ENCODE data around the gene LRRFIP1. TPM values are rescaled to one million over a fixed set of nuclear protein-coding genes. Genes with fewer than 3 reads are reported as not detected.

Gene LRRFIP1
- total RNA-seq, 1 donor, result 49.0 TPM

GRCh38 chr2:237670641-237671040 is 43.3 kb downstream of the LRRFIP1 start:
- no peak for DNase-seq (ENCODE audit: low read depth)
- no peak for TF ChIP-seq CTCF (IDR thresholded peaks at IDR 0.05; ENCODE audit: insufficient read depth, low read length)
- H3K4me3 ChIP-seq (ENCODE audit: low read depth, low read length), result no peak overlapping the region

- no peak for TF ChIP-seq CTCF (IDR thresholded peaks at IDR 0.05; ENCODE audit: insufficient read depth, low read length)
- H3K4me3 ChIP-seq (ENCODE audit: low read depth, low read length), result no peak overlapping the region
- no peak for DNase-seq (ENCODE audit: low read depth)
Measured at GRCh38 chr2:237671466-237672138, 44.2 kb downstream of the LRRFIP1 start.

GRCh38 chr2:237672731-237673129 is 45.3 kb downstream of the LRRFIP1 start:
- H3K4me3 ChIP-seq (ENCODE audit: low read depth, low read length), result no peak overlapping the region
- no peak for TF ChIP-seq CTCF (IDR thresholded peaks at IDR 0.05; ENCODE audit: insufficient read depth, low read length)
- DNase-seq (ENCODE audit: low read depth), result no peak

GRCh38 chr2:237673130-237674001 is 46.0 kb downstream of the LRRFIP1 start:
- DNase-seq (ENCODE audit: low read depth), result no peak
- H3K4me3 ChIP-seq (ENCODE audit: low read depth, low read length), result no peak overlapping the region
- TF ChIP-seq CTCF (IDR thresholded peaks at IDR 0.05; ENCODE audit: insufficient read depth, low read length), result peak; percentile 29

- DNase-seq (ENCODE audit: low read depth), result peak; percentile 61
- H3K4me3 ChIP-seq (ENCODE audit: low read depth, low read length), result no peak overlapping the region
Measured at GRCh38 chr2:237674731-237675276, 47.4 kb downstream of the LRRFIP1 start.

GRCh38 chr2:237675316-237675715 is 47.9 kb downstream of the LRRFIP1 start:
- no peak overlapping the region for H3K4me3 ChIP-seq (ENCODE audit: low read depth, low read length)
- no peak for TF ChIP-seq CTCF (IDR thresholded peaks at IDR 0.05; ENCODE audit: insufficient read depth, low read length)
- DNase-seq (ENCODE audit: low read depth), result no peak

More at GRCh38 chr2:237674731-237675276, 47.4 kb downstream of the LRRFIP1 start:
- TF ChIP-seq CTCF (IDR thresholded peaks at IDR 0.05; ENCODE audit: insufficient read depth, low read length), result no peak

All from fibroblast of the aortic adventitia (primary cell).